ENCODE measurements around the gene VAV2. TPM values are rescaled to one million over a fixed set of nuclear protein-coding genes. Genes with fewer than 3 reads are reported as not detected.

Gene VAV2
- polyA plus RNA-seq, 4 donors = 36.1 to 47.8 (median 36.3) TPM

GRCh38 chr9:133943781-133944745, 48.1 kb downstream of the VAV2 start:
- no peak for DNase-seq (ENCODE audit: low read depth in 4 of 4, low spot score in 3 of 4)

GRCh38 chr9:133943036-133943780, 48.9 kb downstream of the VAV2 start:
- no peak for DNase-seq (ENCODE audit: low read depth in 4 of 4, low spot score in 3 of 4)

GRCh38 chr9:133942206-133942975, 49.7 kb downstream of the VAV2 start:
- DNase-seq (ENCODE audit: low read depth in 4 of 4, low spot score in 3 of 4) = no peak

DNA sequence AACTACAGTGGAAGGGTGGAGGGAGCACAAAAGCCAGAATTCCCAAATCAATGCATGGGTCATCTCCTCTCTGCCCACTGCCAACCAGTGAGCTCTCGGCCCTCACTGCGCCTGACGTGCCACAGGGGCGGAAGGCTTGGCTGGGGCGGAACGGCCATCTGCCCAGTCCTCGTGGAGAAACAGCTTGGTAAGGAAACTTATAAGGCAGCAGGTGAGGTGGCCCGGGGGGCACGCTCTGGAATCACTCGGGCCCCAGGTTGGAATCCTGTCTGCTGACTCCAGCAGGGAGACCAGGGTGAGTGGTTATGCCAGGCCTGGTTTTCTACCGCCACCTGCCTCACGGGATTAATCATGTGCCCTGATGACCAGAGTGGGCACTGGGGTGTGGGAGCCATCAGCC, 52.3 kb downstream of the VAV2 start:
- DNase-seq (ENCODE audit: low read depth in 4 of 4, low spot score in 3 of 4) = no peak

GRCh38 chr9:133939171-133939785, 52.8 kb downstream of the VAV2 start:
- no peak for DNase-seq (ENCODE audit: low read depth in 4 of 4, low spot score in 3 of 4)

GRCh38 chr9:133938753-133939152, 53.4 kb downstream of the VAV2 start:
- no peak for DNase-seq (ENCODE audit: low read depth in 4 of 4, low spot score in 3 of 4)

DNA sequence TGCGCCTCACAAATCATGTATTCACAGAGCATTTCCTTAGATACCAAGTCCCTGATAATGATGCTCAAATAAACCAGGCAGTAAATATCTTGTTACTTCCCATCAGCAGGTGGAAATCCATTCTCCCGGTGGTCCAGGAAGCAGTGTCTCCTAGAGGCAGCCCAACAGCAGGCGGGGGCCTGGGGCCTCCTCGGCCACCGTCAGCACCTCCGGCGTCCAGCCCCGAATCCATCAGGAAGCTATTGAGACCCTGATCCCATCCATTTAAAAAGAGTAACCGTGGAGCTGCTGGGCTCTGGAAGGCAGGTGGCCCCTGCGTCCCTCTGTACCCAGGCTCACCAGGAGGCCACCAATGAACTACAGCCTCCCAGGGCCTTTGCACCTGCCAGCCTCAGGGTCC, 54.0 kb downstream of the VAV2 start:
- no peak for DNase-seq (ENCODE audit: low read depth in 4 of 4, low spot score in 3 of 4)

DNA sequence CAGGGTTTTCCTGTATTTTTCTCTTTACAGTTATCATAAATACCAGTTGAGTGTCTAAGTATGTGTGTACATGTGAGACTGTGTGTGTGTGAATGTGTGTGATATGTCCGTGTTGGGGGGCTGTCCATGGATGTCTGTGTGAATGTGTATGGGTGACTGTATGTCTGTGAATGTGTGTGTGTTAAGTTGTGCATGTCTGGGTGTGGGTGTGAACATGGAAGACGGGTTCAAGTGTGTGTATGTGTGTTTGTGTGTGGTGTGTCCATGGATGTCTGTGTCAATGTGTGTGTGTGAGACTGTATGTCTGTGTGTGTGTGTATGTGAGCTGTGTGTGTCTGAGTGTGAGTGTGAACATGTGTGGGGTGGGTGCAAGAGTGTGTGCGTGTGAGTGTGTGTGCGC, 55.0 kb downstream of the VAV2 start:
- DNase-seq (ENCODE audit: low read depth in 4 of 4, low spot score in 3 of 4) = no peak

- no peak for DNase-seq (ENCODE audit: low read depth in 4 of 4, low spot score in 3 of 4)
These were observed 56.7 kb downstream of the VAV2 start for GRCh38 chr9:133935328-133936005.

DNA sequence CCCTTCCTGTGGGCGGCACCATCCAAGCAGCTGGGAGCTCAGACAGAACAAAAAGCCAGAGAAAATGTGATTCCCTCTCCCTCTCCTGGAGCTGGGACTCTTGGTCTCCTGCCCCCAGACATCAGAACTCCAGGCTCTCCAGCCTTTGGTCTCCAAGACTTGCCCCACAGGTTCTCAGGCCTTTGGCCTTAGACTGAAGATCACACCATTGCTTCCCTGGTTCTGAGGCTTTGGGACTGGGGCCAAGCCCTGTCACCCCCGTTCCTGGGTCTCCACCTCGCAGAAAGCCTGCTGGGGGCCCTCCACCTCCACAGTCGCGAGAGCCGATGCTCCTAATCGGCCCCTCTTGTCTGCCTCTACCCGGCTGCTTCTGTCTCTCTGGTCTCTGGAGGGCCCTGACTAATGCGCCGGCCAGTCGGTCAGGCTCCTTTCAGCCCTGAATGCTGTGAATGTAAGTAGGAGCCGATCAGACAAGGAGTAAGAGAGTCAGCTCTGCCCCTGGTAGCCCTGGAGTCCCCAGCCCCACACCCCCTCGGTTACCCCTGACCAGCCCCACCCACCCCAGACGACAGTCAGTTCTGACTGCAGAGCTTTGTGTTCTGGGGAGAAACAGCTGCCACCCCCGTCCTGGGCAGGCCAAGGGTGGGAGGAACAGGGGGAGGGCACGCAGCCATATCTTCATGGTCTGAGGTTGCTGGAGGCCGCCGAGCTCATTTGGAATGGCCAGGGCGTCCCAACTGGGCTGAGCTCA, 57.5 kb downstream of the VAV2 start:
- DNase-seq (ENCODE audit: low read depth in 4 of 4, low spot score in 3 of 4) = no peak

DNA sequence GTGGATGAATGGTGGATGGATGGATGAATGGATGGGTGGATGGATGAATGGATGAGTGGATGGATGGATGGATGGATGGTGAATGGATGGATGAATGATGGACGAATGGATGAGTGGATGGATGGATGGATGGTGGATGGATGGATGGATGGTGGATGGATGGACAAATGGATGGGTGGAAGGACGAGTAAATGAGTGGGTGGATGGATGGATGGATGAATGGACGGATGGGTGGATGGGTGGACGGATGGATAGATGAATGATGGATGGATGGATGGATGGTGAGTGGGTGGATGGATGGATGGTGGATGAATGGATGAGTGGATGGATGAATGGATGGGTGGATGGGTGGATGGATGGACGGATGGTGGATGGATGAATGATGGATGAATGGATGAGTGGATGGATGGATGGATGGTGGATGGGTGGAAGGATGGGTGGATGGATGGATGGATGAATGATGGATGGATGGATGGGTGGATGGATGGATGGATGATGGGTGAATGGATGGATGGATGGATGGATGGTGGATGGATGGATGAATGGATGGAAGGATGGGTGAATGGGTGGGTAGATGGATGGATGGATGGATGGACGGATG, 58.6 kb downstream of the VAV2 start:
- DNase-seq (ENCODE audit: low read depth in 4 of 4, low spot score in 3 of 4) = no peak

- DNase-seq (ENCODE audit: low read depth in 4 of 4, low spot score in 3 of 4) = no peak
These were observed 59.5 kb downstream of the VAV2 start for GRCh38 chr9:133932633-133933032.

DNA sequence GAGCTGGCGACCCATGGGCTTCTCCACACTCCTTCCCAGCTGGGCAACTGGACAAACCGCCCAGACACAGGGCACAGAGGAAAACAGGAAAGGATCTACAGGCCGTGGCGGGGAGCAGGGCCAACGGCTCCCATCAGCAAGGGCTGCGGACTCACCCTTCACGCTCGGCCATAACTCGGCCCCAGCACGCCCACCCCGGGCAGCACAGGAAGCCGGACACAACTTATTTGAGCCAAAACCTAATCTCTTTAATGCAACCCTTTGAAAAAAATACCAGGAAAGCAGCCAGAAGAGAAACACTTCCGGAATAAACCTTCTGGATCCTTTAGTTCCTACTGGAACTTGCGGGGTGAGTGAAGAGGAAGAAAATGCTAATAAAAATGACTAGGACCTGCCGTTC, 59.9 kb downstream of the VAV2 start:
- no peak for DNase-seq (ENCODE audit: low read depth in 4 of 4, low spot score in 3 of 4)

GRCh38 chr9:133930682-133931485, 61.2 kb downstream of the VAV2 start:
- DNase-seq (ENCODE audit: low read depth in 4 of 4, low spot score in 3 of 4) = no peak

DNA sequence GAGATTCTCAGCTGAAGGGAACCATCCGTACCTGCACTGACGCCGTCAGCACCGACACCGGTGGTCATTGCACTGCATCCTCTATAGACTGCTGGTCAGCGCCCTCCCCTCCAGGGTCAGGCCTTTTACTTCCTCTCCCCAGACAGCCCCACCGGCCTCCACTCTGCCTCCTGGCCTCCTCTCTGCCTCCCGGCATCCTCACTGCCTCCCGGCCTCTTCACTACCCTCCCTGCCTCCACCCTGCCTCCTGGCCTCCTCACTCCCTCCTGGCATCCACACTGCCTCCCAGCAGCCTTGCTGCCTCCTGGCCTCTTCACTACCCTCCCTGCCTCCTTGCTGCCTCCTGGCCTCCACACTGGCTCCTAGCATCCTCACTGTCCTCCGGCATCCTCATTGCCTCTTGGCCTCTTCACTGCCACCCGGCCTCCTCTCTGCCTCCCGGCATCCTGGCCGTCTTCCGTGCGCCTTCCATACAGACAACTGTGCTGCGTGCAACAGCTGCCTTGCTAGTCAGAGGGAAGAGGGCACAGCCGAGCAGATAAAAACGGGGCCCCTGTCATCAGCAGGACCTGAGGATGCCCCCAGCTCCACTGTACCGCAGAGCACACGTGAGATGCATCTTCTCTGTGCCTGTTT, 62.0 kb downstream of the VAV2 start:
- no peak for DNase-seq (ENCODE audit: low read depth in 4 of 4, low spot score in 3 of 4)

- no peak for DNase-seq (ENCODE audit: low read depth in 4 of 4, low spot score in 3 of 4)
These were observed 62.5 kb downstream of the VAV2 start for GRCh38 chr9:133929599-133929998.

DNA sequence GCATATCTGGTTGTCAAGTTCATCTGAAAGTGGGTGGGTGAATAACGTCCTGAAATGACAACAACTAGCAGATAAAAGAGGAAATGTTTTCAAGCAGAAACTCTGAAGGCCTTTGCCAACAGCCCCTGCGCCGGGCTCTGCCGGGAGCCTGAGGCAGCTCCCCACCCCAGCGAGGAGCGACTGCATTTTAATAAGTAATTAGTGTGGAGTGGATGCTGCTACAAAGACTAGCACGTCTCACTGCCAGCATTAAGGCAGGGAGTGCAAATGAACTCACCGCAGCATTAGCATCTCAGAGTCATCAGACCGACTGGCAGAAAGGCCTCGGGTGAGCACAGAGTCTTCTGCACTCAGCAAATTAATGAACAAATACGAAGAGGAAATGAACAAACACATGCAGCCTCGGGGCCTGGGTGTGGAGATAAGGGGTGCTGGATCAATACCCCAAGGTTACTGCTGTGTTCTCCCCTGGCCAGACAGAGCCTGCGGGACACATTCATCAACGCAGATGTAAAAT, 63.8 kb downstream of the VAV2 start:
- no peak for DNase-seq (ENCODE audit: low read depth in 4 of 4, low spot score in 3 of 4)
